Iris pigment epithelial cell (primary cell): ENCODE results near the gene PHKB.
A peak's percentile ranks its signal among the peaks of the same experiment; 100 is the strongest.

Experiments used
- DNase-seq: peaks from one replicate; pipeline ENCODE4 v3.0.0-alpha.2; 2011; ENCODE audit warnings: low read depth

PHKB gene

DNA sequence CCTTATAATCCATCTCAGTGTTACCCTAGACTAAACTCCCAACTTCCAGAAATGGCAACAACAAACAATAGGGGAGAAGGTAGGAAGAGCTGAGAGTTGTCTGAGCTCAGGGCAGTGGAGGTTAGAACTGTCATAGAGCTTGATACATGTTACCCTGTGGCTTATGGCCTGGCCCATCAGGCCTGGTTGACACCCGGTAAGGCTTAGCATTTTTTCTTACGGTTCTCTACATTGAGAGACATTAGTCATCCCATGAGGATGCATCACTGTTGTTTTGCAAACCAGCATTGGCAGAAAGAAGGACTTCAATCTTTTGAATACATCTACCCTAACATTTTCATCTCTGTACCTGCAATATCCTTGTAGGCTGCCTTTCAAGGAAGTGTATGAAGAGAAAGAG is 226.6 kb downstream of the PHKB start:
- DNase-seq, result peak; percentile 46

DNA sequence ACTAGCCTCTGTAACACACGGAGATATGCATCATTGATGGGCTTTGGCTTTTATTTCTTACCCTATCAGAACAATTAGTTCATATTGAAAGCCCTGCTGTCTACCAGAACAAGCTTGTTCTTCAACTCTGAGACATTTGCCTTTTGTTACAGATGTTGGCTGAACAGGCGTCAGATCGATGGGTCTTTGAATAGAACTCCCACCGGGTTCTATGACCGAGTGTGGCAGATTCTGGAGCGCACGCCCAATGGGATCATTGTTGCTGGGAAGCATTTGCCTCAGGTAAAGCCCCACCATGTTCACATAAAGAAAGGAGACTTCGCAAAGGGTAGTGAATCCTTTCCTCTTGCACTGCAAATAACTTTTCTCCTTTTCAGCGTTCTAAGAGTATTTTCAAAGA is 232.1 kb downstream of the PHKB start:
- DNase-seq, result no peak

DNA sequence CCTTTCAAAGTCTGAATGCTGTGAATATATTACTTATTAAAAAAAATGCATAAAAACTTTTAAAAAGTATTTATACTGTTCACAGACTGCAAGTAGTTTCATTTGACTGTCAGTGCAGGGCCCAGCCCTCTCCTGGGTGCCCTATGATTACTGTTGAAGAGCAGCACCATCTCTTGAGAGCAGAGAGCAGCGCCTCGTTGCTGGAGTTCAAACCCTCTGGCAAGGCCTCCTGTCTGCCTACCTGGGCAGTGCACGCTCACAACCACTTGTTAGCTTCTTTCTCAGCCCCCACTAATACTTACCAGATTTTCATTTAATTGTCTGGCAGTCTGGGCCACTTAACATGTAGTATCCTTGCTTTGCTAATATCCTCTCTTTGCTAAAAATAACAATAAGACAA is 233.4 kb downstream of the PHKB start:
- no peak for DNase-seq

DNA sequence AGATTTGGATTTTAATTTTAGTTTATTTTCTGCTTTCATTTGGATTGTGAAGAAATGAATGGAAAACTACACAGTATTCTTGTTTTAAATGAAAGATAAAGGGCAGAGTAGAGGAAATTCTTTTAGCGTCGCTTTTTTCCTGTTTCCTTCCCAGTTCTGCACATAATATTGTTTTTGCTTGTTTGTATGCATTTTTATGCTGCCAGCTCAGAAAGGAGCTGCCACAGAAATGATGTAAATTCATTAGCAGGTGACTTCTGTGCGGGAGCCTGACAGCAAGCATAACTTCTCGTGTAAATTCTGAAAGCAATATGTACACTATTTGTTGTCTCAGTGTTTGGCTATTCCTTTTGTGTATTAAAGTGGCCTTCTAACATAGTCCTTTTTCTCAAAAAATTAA is 234.6 kb downstream of the PHKB start:
- no peak for DNase-seq

DNA sequence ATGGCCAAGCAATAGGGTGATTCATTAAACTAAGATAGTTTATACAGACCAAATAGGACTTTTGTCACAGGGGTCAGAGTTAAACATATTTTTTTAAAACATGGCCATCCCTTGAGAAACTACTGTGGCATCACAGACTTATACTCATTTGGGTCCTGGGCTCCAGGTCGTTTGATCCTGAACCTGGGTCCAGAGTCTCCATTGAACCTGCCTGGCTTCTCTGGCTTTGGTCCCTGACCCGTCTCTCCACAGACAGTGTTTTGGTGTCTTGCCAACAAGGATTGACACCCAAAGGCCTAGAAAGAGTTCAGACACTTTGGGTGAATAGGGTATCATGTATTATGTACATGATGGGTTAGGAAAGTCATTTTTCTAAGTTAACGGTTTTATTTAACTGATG is 236.7 kb downstream of the PHKB start:
- no peak for DNase-seq

DNA sequence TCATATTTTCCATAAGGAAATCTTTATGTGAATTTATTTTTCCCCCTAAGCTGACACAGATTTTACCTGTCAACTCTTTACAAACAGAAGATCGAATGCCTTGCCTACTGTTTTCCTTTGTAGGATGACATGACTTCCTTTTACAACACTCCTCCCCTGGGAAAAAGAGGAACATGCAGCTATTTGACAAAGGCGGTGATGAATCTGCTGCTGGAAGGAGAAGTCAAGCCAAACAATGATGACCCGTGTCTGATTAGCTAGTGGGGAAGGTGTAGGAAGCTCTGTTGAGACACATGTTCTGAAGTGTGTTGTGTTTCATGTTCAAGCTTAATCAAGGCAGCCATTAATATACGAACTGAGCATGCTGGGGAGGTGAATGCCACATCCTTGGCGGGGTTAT is 238.0 kb downstream of the PHKB start:
- DNase-seq, result no peak

DNA sequence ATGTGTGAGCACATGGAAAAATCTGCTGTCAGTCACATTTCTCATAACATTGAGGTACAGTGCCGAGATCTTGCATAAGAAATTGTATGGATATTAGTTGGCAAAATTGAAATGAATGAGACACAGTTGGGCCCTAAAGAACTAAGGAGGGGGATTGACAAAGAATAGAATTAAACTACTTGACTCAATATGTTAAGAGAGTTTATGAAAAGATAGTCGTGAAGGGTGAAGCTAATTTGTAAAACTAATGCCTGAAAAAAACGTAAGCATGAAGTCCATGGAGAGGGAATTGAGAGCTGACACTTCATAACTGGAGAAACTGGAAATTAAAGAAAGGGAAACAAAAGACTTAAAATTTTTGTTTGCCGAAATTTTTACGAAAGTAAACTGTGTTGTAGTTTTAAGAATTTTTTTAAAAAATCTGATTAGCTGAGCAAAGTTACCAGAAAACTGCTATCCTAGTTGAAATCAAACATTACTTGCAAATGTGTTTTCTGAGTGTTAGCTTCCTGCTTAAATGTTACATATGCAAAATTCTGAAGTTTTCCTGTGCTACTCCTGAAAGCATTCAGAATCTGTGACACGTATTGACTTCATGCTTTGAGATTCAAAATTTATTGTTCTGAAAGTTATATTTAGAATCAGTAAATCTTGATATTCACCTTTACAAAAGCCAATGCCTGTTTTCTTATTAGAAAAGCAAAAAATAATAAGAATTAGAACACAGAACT is 239.9 kb downstream of the PHKB start:
- no peak for DNase-seq

DNA sequence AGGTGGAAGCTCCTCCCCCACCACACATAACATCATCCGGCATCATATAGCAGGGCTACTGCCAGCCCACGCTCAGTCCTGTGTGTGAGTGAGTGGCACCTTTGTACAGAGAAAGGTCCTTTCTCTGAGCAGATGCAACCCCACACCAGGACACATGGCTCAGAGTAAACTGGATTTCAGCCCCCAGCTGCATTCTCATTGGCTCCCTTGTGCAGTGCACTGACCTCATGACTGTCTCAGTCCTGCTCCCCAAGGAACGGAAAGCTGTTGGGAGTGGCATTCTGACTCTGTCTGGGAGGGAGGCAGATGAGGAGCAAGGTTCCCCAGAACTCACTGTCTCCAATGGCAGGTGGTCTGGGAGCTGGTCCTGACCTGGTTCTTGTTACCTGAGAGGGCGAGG is 244.1 kb downstream of the PHKB start:
- DNase-seq, result no peak

DNA sequence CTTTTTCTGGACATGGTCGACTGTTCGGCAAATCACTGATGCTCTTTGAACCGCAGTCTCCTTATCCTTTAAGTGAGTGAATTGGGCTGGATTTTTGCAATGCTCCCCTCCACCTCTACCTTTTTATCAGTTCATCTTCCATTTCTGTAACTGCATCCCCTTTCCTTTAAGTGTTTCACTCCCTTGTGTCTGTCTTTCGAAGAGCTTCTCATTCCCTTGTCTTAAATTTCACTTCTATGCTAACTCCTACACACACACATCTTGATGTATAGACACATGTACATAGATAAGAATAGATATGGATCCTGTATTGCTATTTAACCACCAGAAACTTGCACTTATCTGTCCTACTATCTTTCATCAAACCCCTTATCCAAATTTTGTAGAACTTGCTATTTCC is 250.7 kb downstream of the PHKB start:
- DNase-seq, result no peak

DNA sequence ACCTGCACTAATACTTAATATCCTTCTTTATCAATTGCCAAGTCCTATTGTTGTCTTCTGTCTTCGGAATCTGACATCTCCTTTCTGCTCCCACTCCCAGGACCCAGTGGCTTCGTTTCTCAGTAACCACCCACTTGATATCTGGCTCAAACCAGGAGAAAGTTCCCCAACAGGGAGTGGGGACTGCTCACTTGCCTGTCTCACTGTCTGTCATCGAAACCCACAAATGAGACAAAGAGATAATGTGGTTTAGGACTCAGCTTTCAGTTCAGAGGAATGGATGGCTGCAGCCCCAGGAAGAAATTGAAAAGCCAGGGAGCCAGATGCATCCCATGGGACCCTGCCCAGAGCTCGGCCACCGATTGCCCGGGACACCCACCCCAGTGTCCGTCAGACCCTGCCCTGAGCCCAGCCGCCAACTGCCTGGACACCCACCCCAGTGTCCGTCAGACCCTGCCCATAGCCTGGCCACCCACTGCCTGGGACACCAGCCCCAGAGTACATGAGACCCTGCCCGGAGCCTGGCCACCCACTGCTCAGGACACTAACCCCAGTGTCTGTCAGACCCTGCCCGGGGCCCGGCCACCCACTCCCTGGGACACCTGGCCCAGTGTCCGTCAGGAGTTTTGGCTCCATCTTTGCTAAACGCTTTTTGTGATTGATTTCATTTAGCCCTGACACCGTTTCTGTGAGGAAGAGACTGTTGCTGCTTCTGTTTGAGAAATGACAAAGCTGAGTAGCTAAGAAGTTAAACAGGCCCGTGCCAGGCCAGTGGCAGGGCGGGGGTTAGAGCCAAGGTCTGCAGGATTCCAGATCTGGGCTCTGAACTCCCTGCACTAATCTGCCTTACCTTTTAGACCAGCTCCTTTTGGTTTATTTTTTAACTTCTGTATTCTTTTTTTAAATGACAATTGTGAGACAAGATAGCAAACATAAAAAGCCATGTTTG is 251.4 kb downstream of the PHKB start:
- no peak for DNase-seq

DNA sequence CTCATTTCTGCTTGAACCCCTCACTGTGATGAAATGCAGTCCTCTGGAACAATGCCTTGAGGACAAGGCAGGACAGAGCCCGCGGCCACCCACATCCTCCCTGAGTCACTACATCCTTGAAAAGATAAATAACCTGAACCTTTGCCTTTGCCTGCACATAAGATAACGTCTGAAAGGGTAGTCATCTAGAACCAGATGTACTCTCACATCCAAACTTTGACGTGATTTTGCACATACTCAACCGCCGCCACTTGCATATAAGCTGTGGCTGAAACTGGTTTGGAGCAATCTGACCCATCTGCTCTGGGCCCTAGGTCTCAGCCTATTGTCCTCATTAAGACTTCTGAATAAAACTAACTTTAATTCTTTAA is 252.1 kb downstream of the PHKB start:
- DNase-seq, result peak; percentile 90

DNA sequence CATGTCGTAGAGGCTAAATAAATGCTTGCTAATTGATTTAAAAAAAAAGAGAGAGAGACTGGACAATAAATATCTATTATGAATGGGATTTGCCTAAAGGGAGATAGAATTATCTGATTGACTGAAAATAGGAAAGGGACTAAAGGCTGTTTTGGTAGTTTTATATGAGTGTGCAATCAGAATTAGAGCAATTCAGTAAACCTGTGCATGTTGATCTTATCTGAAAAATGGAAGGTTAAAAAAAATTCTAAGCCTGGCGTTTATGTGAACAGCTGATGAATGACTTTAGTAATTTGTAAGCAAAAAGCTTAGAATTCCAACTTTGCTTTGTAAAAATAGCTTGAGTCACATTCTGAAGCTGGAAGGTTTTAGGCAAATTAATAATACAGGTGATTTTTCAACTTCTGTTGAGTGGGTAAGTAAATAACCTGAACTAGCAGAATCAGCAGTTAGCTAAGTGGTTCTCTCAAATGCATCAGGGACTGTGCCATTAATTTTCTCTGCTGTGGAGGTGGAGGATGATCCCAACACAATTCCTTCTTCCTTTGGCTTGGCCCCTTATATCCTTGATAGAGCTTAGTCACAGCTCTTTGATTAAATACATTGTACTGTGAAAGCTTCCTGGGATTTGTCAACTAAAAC is 254.4 kb downstream of the PHKB start:
- DNase-seq, result no peak

DNA sequence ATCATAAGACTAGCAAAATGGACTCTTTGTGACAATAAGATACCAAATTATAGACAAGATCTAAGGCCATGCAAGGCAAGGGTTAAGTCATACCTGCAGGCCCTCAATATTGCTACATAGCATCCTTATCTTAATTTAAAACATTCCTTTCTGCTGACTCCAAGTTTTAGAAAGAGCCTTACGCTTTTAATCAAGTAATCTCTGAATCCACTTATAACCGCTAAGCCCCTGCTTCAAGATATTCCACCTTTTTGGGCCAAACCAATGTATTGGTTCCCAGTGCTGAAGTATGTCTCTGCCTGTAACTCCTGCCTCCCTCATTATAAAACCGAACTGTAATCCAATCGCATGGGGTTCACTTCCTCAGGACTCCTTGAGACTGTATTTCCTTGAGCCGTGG is 255.4 kb downstream of the PHKB start:
- DNase-seq, result peak; percentile 37

DNA sequence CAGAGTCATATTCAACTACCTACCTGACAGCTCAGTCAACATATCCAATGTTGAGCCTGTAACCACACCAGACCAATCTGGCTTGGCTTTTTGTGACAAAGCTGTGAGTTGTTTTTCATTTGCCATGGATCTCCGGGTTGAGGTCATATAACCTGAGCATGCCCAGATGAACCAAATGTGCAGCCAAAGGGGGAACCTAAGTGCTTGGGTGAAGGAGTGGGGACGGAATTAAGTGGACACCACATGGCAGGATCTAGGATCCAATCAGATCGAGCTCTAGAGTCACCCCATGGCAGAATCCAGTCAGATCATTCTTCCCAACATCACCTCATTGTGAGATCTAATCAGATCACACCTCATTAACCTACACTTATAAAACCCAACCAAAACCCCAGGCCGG is 258.6 kb downstream of the PHKB start:
- no peak for DNase-seq

DNA sequence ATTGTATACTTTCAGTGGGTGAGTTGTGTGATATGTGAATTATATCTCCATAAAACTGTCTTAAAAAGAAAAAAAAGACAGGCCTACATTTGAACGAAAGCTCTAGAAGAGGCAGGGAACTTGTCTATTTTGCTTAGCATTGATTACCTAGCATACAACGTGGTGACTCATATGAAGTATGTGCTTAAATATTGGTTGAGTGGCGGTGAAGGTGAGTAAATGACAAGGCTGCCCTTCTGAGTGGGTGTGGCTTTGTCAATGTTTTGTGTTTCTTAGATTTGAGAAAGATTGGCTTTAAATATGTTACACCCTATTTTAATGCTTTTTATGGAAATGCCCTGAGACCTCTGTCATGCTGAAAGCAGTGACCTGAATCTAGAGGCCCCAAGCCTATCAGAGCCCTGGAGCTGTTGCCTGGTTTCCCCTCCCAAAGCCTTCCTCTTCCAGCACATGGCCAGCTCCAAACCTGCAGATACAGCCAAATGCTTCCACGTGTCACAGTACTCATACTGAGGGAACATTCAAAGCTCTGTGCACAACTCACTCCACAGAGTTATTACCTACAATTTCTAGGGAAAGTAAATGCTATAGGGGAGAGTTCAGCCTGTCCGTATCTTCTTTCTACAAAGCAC is 260.0 kb downstream of the PHKB start:
- DNase-seq, result no peak

DNA sequence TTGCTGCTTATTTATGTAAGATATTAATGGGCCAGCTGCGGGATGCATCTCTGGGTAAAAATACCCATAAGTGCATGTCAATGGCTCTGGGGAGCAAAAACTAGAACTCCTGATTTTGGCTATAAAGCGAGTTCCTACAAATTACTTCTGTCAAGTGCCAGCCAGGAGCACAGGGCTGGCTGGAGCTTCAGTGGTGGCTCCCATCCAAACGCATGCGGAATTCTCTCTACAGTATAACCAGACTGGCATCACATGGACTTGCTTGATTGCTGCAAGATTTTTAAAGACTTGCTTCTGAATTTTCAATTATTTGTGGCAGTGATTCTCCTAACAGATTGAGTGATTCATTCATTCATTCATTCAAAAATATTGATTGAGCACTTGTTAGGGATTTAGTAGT is 260.9 kb downstream of the PHKB start:
- no peak for DNase-seq

DNA sequence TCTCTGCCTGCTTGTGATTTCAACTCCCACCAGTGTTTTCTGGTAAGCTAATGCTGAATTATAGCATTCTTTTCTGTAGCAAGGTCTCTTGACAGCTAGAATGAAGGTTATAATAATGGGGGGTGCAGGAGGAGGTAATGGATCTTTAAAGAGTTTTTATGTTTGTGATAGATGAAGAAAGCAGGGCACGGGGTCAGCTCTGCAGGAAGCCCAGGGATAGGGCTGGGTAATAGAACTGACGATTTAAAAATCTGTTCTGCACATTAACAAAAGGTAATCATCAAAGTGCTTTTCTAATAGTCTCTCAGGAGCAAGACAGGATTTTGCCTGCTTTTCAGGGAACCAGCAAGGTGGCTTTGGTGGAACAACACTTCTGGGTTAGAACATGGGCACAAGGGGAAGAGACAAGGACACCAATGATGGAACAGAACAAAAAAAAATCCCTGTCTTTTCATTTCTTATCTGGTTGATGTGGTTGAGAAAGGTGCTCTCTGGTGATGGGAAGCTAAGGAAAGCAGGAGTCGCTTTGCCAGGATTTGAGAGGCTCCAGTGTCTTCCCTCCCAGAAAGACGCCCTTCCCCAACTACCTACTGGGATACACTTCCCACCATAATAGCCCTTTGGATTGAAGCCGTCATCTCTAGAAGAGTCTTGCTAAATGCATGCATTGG is 263.1 kb downstream of the PHKB start:
- DNase-seq, result no peak

DNA sequence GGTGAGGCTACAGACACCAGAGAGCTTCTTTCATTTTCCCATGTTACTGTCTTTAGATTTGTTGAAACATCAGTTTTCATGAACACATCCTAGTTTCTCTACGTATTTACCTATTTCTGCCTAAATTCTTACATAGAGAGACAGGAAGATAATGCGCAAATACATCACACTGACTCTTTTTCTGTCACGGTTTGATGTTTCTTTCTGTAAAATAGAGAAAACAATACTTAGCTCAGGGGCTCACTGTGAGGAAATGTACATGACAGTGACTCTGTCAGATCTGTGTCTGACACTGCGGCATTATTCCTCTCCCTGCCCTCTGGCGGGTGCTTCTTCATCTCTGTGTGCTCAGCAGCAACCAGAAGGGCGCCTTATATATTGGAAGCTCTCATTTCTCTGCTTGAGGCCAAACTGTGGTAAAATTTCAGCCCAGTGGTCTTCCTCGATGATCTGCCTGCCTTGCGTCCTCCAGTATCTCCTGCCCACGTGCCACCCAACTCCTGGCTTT is 264.1 kb downstream of the PHKB start:
- no peak for DNase-seq

DNA sequence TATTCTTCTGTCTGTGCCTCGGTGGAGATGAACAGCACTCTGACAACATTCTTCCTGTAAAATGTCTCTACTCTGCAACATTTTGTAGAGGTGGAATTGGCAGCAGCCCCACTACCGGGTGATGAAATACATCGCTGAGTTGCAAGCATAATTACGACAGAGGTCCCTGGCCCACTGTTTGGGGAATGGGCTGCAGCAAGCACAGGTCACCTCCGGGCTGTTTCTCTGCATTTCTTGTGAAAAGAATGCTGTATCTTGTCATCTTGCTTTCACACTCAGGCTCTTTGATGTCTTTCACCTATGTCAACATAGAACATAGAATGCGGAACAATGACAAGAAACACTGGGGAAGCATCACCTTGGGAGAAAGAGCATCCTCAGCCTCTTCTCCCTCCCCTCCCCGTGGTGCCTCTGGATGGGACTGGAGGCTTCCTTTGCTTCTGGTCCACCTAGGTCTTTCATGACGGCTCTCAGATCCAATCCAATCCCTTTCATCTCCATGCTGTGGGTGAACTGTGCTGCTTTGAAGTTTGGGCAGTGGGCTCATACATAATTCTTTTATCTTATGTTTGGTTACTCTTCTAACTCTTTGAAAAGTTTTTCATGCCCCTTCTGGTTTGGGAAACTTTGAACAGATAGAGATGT is 265.0 kb downstream of the PHKB start:
- peak; percentile 79 for DNase-seq

DNA sequence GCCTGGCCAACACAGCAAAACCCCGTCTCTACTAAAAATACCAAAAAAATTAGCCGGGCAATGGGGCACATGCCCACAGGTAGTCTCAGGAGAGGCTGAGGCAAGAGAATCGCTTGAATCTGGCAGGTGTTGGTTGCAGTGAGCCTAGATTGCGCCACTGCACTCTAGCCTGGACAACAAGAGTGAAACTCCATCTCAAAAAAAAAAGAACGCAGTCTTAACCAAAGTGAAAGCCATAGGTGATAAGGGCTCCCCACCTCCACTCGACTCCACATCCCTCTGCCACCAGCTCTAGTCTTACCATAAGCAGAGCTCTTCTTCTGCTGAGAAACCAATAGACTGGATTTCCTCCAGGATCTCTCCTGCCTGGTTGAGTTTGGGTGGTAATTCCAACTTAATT is 266.0 kb downstream of the PHKB start:
- DNase-seq, result no peak

DNA sequence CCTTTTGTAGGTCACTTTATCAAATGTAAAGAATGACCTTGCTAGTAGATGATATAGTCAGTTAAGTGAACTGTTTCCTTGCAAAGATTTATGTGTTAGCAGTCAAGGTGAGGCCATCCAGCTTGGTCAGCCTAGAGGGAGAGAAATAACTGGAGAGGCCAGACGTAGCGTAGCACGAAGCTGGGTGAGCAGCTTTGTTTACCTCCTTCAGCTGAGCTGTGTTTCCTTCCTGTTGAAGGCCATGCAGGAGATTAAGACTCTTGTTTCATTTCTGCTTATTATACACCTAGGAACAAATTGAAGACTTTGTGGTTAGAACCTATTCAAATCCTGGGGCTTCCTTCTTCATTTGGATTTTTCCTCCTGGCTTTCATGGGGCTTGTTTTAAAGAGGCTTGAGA is 267.1 kb downstream of the PHKB start:
- peak; percentile 41 for DNase-seq
